Mucosa of gallbladder (tissue), 1 donor: ENCODE data around the gene LRRC8D. TPM values are rescaled to one million over a fixed set of nuclear protein-coding genes. Genes with fewer than 3 reads are reported as not detected.

Source experiments
- DNase-seq: peaks from one replicate; pipeline ENCODE4 v3.0.0-alpha.2; 2020; ENCODE audit warnings: low spot score
- total RNA-seq: library from RNA; stranded (reverse); gene quantifications from one replicate; pipeline ENCODE4 v1.2.1, GENCODE V29; 2021
- donor health status: DM: no; HTN: no; CAD: no.

The LRRC8D gene
- total RNA-seq, 1 donor from 2014 or later: 26.5 TPM

DNA sequence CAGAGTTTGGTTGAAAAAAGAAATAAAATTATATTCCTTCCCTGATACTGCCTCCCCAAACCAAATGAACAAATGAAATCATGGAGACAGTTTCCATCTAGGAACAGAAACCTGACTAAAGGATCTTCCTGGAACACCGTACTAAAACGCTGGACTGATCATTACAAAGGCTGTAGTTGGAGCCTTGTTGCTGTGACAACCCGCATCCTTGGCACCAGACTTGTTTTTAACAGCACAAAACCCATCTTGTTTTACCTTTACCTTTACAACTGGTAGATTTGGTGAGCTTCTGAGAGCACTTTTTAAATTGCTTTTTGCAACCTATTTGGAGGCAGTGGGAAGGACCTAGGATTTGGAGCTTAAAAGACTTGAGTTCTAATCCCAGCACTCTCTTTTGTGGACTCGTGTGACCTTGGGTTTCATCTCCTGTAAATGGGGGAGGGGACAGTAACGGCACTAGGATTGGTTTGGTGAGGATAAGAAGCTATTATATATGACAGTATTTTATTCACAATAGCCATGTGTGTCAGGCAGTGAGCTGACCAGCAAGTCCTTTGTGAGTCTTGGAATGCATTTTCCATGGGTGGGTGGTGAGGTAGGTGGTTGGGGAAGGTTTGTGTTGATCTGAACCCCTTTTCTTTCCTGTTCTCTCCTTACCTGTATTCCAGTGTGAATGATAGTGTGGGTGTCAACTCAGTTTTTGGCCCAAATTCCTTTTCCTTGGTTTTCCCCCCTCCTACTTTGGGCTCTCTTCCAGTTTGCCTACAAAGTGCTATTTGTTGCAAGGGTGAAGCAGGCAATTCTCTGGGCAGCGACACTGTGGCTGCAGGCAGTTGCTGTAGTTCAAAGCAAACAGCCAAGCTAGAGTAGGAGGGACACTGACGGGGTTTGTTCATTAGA, 12.6 kb downstream of the LRRC8D start:
- DNase-seq: no peak

DNA sequence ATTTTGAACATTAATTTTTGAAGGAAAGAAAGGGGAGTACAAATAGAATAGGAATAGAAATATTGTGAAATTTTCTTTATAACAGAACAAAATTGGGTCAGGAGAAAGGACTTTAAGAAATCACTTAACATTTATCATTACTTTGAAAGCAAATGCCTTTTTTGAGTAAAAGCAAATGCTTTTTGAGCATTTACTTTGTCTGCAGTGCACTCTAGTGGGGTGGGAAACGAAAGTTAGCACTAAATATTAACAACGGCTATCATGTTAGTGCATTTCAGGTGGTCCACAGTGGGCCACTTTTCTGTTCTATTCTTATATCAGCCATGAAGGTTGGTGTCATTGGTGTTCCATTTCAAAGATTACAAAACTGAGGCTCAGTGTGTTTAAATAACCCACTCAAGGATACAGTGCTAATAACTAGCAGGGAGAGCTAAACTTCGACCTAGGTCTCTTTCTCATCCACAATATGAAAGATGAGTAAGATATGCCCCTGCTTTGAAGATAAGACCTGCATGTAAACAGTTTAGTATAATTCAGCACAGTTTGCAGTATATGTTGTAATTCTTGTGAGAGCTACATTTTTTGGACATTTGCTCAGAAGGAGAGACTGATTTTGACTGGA, 13.4 kb downstream of the LRRC8D start:
- DNase-seq: no peak

- no peak for DNase-seq
Observed at GRCh38 chr1:89836252-89837035, 15.6 kb downstream of the LRRC8D start.

DNA sequence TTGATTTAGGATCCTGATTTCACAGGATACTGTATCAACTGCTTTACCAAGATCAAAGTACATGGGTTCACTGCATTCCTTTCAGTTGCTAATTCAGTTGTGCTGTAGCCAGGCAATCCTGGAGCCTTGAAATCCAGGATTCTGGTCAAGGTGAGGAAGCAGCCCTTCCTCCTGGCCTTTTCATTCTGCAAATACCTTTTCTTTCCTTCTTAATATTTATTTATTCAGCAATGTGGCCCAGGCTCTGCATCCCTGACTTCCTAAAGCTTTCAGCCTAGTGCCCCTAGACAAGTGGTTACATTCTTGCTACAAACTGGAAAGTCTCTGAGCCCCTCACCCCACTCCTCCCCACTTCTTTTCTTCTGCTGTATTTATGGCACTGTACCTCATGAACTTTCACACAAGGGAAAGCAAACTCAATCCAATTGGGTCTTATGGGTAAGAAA, 16.2 kb downstream of the LRRC8D start:
- DNase-seq: no peak

DNA sequence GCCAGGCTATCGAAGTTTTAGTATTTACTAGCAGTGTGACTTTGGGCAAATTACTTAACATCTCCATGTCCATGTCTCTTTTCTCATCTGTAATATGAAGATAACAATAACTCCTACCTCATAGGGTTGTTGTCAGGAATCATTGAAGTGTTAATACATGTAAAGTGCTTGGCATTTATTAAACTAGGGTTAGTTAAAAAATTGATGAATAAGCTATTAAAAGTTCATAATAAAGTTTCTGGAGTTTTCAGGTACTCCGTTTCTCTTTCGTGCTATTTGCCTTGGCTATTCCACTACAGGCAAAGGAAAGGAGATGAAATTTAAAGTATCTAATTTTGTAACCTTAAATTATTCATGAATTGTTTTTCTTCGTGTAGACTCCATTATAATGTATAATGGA, 16.7 kb downstream of the LRRC8D start:
- DNase-seq: no peak

DNA sequence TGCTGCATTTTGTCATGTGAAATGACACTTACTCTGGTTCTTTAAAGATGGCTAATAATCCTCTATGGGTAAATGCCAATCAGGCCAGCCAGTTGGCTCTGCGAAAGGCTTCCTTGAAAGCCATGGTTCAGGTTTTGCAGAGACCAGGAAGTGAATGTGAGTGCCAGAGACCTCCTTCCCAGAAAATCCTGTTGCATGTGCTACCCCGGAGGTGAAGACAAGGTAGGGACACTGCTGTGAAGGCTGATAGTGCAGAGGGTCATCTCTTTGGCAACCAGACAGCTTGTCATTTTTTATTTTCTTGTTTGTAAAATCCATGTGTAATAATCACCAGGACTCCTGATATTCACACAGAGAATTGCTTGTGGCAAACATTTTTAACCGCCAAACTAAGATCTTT, 18.7 kb downstream of the LRRC8D start:
- no peak for DNase-seq

GRCh38 chr1:89841507-89841906, 20.7 kb downstream of the LRRC8D start:
- DNase-seq: no peak

- no peak for DNase-seq
Observed at GRCh38 chr1:89842567-89843272, 21.9 kb downstream of the LRRC8D start.

- peak; percentile 53 for DNase-seq
Observed at GRCh38 chr1:89843273-89844130, 22.7 kb downstream of the LRRC8D start.

GRCh38 chr1:89844241-89844807, 23.5 kb downstream of the LRRC8D start:
- DNase-seq: no peak

GRCh38 chr1:89844860-89845259, 24.0 kb downstream of the LRRC8D start:
- DNase-seq: no peak

DNA sequence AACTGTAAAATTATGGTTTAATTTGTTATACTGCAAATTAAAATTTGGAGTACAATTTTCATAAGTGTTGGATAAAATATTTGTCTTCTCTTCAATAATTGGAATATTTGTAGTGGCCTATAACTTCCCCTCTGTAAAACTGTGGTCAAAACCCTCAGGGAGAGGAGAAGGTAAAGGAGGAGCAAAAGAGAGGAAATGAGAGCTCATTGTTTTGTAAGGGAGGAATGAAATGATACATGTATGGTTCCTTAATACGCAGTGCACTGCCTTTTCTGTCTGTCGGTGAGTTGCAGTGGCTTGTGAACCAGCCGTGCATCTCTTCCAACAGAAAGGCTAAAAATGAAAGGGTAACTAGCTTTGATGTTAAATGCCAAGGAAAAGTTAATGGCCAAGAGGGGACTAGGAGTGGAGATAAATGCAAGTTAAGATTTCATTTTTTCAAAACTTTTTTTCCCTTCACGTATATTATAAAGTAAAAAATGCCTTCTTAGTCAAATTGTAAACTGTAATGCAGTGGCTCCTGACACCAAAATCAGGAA, 26.4 kb downstream of the LRRC8D start:
- no peak for DNase-seq

GRCh38 chr1:89850844-89851415, 30.1 kb downstream of the LRRC8D start:
- DNase-seq: no peak

DNA sequence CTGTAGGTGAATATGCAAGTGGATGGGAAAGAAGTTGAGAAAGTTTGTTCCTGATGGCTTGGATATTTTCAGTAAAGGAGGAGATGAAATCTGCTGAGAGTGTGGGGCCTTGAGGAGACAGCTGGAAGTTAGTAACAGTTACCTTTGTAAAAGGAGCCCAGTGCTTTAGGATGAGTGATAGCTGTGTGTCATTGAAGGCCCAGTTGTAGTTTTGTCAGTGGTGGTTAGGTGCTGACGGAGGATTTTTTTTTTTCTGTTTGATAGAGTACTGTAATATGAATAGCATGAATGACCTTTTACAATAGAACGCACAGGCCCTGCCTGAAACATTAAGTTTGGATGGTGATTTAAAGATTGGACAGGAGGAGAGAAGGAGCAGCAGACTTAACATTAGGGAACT, 33.3 kb downstream of the LRRC8D start:
- no peak for DNase-seq

DNA sequence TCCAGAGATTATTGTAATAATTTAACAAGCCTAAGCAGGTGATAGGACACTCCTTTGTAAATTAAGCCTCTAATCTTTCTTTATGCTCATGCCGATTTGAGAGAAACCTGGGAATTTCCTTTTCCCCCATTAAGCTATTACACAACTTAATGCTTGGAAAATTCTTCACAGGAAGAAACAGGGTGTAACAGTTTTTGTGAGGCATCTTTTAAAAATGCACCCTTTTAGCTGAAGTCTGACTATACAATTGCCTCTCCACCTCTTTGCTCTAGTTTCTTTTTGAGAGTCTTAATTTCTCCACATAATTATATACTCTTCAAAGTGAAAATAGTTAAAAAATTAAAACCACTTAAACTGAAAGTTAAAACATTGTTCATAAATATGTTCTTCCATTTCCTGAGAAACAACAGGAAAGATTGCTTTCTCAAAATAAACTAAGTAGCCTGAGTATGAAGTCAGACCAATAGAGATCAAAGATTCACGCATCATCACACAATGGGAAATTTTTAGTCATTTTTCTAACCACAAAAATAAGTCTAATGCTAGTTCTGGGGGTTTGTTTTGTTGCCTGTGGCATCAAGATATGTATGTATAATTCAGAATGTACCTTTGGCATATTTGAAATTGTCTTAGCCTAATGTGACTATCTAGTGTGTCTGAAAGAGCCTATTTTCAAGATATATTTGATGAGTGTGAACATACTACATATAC, 34.7 kb downstream of the LRRC8D start:
- no peak for DNase-seq

DNA sequence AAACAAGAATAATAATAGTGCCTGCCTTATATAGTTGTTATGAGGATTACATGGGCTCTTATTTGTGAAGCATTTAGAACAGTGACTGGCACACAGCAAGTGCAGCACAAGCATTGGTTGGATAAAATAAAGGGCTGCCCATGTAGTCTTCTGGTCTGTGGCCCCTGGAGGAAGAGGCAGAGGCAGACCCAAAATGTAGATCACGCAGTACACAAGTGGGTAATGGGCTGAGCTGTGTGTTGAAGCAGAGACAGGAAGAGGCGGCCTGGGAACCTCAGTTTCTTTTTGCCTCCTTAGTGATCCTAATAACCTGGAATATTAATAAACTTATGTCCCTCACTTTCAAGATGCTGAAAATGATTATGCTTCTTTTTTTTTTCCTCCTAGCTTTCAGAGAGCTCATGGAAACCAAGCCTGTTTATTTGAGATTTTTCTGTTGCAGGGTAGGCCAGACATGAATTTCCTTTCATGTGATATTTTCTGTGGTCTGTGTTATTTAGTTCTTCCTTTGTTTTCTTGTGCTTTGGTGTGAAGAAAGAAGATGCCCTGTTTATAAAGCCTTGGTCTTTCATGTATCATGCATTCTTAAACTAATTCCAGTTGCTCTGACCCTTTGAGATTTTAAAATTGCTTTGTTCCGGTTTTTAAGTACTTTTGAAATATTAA, 42.5 kb downstream of the LRRC8D start:
- no peak for DNase-seq

DNA sequence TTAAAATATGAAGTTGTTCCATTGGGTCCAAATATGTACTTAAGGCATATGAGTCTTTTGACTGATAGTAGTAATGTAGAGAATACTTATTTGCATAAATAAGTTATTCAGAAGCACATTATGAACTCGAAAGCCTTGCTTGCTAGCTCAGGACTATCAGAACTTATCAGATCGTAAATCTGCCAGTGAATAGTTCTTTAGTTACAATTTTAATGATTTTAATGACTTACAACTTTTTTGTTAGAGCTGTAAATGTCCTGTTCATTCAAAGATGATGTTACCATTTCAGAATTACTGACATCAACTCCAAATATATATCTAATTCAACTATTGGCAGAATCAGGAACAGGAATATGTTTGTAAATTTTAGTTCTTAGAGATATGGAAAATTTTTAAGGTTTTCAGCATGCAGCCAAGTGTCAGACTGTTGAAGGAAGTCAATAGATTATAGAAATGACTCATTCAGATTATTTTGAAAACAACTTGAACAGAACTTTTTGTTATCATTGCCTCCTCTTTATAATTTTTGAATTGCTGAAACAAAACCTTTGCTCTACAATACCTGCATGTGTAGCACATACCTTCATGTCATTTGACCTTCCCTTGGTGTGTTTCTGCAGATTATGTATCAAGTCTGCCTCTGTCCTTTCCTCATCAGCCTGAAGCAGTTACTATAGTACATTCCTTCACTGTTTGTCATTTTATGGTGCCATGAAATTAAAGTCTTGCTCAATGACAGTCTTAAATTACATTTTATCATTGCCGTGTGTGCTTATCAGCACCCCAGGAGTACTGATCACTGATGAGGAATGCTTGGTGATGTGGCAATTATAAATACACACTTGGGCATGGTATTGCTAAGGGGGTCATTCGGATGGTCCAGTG, 44.9 kb downstream of the LRRC8D start:
- DNase-seq: no peak

DNA sequence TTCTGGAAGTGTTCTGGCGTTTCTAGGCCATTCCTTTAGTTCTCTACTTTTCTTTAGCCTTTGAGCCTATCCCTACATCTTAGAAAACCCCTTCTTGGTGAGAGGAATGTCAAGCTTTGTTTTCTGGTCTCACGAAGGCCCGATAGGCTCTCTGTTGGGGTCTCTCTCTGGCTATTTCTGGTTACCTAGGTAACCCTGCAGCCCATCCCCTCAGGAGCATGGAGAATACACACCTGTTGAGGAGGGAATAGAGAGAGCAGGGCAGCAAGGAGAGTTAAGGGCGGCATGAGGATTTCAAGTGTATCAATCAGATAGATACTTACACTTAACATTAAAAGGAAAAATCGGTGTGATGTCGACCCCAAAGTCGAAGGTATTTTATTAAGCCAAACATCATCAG, 45.7 kb downstream of the LRRC8D start:
- DNase-seq: no peak
